HG03135 (cell line): ENCODE data around the gene ABHD12.
A peak's percentile ranks its signal among the peaks of the same experiment; 100 is the strongest.

Experiments used
- ATAC-seq: cut with Tn5 transposase; IDR thresholded peaks from one replicate; pipeline ENCODE4 v1.9.1; 2021; ENCODE audit warnings: mild to moderate bottlenecking, moderate library complexity; ENCODE audit not compliant: unreplicated experiment

Gene ABHD12

DNA sequence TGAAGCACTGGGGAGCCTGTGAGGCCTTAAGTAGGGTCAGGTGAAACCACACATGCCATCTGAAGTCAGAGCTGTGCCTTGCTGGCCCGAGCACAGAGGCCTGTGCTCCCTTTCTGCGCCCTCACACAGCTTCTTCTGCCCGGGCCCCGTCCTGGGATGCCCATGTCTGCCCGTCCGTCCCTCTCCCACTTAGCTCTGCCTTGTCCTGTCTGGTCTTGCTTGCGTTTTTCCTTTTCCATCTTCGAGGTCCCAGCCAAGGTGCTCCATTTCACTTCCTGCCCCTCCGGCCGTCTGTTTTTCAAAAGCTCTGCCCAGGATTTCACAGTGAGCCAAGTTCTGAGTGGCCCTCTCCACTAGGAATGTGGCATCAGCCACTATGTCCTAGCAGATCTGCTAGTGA is 97.1 kb downstream of the ABHD12 start:
- ATAC-seq, result no peak

DNA sequence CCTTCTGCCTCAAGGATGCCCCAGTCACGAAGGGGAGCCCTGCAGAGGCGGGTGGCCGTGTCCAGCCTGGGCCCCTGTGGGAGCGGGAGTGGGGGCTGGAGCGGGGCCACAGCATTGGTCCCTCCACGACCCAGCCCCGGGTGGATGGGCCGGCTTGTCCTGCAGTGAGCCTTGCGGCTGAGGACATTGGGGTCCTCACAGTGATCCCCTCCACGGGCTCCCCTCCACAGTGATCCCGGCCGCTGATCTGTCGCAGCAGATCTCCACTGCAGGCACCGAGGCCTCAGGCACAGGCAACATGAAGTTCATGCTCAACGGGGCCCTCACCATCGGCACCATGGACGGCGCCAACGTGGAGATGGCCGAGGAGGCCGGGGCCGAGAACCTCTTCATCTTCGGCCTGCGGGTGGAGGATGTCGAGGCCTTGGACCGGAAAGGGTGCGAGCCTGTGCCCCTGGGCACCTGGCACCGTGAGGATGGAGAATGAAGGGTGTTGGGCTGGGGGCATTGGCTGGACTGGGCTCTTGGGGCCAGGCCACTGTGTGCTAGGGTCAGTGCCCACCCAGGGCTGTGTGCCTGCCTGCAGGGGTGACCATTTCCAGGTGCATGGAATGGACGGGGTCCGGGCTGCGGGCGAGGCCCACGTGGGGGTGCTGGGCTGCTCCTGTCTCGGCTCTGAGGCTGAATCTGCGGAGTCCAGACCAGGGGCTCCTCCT is 98.3 kb downstream of the ABHD12 start:
- ATAC-seq, result no peak

DNA sequence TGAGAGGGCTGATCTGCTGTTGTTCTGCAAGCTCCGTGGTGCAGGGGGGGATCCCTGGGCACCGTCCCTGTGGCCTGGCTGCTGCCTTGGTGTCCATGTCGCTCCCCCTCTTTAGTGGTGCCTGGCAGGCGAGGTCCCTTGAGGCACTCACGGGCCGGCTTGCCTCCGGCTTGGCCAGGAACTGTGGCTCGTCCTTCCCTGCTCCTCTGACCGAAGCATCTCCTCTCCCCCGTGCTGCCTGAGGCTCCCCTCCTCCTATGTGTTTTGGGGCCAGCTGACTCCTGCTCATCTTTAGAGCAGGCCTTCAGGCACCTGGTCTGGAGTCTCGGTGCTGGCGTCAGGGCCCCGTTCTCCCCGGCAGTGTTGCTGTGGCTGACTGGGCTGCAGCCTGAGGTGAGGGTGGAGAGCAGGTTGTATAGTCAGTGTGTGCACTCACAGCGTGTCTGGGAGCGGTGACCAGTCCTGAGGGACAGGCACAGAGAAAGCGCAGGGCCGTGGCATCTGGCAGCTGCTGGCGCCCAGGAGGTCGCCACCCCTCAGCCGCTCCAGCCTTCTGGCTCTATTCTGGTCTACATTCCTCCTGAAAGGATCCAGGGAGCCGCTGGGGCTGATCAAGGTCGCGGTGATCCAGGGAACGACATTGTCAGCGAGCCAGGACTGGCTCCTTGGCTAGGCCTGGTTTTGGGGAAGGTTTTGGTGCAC is 99.1 kb downstream of the ABHD12 start:
- ATAC-seq, result no peak

DNA sequence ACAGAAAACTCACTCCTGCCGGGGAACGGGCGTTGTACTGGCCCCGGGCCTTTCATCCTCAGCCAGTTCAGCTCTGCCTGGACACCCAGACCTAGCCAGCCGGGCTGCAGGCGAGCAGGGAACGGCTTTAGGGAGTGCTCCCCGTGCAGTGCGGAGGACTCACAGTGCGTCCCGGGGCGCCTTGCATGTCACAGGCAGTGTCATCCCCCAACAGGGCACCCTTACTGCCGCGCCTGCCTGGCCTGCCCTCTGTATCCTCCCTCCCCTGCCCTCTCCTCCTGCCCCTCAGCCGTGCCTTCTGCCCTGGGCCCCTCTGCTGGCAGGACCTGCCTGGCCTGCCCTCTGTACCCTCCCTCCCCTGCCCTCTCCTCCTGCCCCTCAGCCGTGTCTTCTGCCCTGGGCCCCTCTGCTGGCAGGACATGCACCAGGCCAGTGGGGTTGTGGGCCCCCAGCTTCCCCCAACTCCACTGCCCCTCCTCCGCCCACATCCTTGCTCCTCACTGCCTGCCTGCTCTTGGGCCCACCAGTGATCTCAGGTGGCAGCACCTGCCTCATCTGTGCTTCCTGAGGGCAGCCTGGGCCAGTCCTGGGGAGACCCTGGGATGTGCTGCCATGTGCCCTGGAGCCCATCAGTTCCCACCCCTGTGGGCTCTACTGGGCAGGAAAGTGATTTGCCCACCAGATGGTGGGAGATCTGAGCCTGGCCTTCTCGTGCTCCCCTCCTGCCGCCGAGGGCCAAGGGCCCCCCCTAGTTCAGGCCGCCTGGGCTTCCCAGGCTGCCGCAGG is 99.8 kb downstream of the ABHD12 start:
- no peak for ATAC-seq

DNA sequence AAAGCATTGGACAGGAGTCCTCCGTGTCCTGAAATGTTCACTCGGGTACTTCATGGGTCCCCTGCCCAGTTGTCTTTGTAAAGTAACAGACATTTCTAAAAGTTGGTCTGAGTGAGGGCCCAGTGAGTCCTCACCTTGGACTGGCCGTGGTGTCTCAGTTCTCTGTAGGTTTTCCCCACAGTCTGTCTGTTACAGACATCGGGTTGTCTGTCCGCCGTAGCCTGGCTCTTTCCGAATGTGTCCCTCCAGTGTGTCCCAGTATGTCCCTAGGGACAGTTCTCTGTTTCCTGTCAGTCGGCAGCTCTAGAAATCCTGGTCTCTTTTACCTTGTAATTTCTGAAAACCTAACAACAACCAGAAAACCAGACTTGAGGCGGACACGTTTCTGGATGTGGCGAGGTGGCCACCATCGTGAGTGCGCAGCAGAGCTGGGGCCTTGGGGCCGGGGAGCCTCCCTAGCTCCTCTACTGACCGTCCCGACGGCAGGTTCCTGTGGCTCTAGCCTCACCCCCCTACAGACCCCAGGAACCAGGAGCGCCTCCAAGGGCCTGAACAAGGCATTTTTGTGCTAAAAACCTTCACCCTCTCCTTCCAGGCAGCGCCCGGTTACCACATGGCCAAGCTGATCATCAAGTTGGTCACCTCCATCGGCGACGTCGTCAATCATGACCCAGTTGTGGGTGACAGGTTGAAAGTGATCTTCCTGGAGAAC is 100.6 kb downstream of the ABHD12 start:
- no peak for ATAC-seq

DNA sequence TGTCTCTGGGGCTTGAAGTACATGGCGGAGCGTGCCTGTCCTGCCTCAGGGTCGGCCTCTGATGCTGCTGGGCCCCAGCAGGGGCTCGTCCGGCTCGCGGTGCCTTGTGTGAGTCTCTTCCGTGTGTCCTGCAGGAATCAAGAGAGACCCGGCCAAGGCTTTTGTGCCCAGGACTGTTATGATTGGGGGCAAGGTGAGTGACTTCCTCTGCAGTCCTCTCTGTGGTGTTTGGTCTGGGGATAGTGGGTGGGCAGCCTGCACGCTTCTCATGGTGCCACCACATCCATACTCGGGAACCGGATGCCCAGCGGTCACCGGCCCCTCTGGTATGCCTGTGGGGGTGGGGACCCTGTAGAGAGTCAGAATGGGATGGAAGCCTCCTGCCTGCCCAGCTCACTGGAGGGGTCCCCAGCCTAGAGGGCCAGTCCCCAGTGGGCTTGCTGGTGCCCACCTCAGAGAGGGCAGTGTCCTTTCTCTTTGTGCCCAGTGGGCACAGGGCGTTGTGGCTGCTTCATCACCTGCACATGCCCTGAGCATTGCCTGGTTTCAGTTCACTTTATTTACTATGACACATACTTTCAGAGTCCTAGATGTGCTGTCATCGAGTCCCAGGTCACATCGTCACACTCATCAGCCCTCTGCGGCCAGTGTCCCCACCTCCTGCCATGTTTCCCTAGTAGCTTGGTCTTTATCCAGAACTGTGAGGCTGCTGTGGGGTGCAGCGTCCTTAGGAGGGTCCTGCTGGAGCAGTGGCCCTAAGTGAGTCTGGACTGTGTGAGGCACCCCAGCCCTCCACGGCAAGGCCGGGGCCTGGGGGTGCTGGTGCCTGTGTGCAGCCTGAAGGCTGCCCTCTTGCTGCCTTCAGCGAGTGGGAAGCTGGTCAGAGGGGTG is 102.1 kb downstream of the ABHD12 start:
- peak; percentile 93 for ATAC-seq

DNA sequence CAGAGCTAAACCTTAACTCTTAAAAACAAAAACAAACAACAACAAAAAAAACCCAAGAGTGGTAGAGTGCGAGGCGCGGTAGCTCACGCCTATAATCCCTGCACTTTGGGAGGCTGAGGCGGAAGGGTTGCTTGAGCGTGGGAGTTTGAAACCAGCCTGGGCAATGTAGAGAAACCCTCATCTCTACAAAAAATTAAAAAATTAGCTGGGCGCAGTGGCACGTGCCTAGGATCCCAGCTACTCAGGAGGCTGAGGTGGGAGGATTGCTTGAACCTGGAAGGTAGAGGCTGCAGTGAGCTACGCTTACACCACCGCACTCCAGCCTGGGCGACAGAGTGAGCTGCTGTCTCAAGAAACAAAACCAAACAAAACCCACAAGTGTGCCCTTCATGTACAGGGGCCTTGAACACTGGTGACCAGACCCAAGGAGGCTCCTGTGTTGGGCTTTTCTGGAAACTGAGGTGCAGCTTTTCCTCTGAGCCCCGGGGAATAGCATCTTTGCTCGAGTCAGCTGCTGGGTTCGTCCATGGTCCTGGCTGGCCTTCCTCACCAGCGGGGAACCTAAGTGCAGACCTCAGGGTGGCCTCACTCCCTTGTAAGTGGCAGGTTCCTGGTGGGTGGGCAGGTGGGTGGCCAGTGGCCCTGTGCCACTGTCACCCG is 102.9 kb downstream of the ABHD12 start:
- no peak for ATAC-seq

DNA sequence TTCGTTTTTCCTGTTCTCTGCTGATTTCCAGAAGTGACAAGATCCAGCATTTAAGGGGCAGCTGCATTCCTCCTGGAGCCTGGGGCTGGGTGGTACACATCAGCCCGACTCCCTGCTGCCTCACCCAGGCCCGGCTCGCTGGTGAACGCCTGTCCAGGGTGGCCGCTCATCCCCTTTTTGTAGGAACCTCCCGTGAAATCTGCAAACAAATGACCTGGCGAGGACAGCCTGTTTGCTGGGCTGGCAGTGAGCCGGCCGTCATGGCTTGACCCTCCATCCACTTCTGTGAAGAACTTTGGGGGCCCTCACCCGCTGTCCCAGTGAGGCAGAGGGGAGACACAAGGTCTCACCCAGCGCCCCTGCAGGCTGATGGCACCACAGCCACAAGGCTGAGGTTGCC is 103.7 kb downstream of the ABHD12 start:
- no peak for ATAC-seq

DNA sequence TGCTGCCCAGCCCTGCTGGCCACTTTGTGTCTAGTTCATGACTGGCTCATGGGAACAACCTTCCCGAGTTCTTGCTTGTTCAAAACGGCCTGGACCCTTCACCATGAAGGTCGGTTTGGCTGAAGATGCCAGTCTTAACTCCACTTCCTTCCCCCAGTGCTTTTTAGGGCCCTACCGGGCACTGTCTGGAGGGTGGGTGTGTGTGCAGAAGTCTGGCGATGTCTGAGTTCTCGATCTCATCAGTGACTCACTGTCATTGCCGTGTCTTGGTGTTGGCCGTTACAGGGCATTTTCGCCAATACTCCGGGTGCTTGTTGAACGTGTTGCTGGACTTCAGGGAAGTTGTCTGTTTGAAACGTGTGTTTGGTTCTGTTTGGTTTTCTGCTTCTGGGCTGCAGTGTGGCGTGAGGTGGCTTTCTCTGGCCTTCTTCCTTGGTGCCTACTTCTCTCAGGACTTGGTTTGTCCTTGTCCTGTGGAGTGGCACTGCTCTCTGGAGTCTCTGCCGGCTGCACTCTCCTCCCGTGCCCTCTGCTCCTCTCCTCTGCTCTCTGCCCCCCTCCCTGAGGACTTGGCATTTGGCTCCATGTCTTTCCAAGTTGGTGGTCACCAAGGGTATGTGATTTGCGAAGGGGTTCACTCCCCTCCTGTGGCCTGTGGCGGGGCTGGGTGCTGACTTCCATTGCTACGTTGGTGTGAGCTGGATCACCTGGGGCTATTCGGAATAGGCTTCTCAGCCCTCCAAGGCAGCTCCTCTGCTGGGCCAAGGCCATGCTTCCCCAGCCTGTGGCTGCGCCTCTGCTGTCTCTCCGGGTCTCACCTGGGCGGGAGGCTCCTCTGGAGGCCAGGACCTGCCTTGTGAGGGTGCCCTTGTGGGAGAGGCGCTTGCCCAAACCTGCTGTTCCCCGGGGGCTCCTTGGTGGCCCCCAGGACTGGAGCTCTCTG is 104.5 kb downstream of the ABHD12 start:
- no peak for ATAC-seq

DNA sequence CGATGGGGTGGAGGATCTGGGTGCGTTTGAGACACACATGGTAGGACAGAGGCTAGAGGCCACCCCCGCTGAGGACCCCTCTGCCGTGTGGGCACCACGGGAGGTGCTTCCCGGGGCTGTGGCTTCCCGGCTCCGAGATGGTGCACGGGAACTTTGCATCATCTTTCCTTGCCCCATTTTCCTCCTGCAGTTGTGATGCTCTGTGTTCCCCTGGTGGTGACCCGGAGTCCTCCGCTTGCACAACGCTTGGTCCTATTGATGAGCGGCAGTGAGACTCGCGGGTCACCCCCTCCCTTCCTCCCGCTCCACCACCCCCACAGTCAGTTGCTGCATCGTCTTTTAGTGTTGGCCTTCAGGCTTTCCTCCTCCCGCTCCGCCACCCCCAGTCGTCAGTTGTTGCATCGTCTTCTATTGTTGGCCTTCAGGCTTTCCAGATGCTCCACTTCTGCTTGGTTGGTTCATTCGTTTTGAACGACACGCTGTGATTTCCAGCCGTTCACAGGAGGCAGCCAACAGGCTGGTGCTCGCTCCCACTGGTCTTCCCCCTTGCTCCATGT is 105.5 kb downstream of the ABHD12 start:
- ATAC-seq, result no peak

DNA sequence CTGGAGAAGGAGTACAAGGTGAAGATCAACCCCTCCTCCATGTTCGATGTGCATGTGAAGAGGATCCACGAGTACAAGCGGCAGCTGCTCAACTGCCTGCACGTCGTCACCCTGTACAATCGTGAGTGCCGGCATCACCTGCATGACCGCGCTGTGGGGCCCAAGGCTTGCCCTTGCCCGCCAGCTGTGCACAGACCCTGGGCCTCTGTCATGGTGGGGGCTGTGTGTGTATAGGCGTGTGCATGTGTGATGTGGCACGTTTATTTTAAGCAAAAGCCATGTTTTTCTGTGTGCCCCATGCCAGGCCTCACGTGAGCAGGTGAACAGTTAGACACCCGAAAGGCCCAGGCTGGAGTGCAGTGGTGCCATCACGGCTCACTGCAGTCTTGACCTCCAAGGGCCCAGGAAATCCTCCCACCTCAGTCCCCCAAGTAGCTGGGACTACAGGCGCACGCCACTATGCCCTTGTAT is 106.5 kb downstream of the ABHD12 start:
- no peak for ATAC-seq

DNA sequence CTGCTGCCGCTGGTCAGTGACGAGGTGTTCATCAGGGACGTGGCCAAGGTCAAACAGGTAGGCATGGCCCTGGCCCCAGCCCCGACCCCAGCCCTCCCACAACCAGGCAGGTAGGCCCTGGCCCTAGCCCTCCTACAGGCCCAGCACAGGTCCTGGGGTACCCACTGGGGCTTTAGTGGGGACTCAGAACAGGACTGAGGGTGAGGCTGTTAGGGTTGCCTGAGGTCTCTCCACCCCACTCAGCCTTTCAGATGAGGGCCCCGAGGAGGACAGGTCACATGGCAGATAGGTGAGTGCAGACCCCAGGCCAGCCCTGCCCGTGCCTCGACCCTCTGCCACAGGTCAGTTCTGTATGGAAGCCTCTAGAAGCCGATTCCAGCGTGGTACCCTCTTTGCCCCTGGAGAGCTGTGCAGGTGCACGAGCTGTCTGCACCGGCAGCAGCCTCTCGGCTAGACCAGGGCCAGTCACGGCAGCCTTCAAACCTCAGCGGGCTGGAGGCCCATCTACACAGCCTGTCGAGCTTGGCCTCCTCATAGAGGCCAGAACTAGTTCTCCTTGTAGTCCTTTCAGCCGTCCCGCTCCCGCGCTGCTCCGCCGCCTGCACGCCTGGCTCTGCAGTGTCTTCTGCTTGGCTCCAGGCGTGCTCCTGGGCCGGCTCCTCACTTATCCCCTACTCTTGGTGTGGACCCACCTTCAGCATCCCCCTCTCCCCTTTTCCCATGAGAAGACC is 107.2 kb downstream of the ABHD12 start:
- ATAC-seq, result no peak

DNA sequence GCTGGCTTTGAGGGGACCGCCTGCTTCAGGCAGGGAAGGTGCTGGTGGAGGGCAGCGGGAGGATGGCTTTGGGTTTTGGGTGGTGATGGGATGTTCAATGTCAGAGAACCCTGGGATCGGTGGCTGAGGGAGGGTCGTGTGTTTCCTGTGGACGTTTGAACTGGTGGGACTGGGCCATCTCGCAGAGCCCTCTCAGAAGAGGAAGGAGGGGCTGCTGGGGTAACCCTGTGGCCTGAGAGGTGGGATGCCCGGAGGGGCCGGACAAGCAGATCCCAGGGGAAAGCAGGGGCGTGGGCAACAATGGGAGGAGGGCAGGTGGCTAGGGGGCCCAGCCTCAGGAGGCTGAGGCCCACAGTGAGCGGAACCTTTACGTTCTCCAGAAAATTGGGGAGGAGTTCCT is 107.8 kb downstream of the ABHD12 start:
- no peak for ATAC-seq

DNA sequence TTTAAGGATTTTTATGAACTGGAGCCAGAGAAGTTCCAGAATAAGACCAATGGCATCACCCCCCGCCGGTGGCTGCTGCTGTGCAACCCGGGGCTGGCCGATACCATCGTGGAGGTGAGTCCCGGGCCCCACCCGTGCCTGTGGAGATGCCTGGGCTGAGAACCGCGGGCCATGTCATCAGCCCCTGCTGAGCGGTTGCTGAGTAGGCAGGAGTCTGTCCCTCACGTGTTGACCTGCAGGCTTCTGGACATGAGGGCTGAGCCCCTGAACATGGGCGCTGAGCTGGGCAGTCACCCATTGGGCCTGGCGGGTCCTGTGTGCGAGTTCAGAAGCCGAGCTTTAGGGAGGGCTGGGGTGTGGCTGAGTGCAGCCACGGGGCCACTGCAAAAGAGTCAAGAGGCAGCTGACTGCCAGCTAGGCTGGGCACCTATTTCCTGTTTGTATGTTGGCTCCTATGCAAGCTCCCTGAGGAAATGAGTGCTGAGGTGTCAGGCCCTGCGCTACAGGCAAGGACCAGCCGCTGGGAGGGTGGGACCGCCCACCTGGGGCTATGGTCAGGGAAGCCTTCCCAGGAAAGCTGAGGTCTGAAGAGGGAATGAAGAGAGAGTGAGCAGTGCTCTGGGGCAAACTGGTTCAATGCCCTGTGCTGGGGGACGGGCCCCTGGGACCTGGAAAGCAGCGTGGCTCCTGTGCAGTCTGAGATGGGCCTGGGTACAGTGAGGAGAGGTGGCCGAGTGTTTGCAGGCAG is 108.4 kb downstream of the ABHD12 start:
- no peak for ATAC-seq

DNA sequence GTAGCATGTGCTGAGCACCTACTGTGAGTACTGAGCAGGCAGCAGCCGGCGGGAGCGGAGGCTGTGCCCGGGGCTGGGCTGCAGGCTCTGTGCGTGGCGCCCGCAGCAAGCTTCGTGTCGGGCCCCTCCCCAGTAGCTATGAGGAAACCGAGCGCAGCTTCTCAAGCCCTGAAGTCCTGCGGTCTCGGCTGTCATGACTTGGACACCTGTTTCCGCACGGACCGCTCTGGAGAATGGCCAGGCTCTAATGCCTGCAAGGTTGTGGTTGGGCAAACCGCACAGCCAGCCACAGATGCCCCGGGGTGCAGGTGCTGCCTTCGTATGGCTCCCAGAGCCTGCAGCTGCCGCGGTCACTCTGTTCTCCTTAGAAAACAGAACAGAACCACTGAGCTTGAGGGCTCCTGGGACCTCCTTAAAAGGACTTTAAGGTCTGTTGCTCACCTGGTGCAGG is 109.1 kb downstream of the ABHD12 start:
- peak; percentile 73 for ATAC-seq
